Lower lobe of right lung (tissue), 2 donors: ENCODE data around the gene NFYC. TPM values are rescaled to one million over a fixed set of nuclear protein-coding genes. Genes with fewer than 3 reads are reported as not detected.

Experiments
- ATAC-seq, 2 donors: fragments of 200-7000 bp; cut with Tn5 transposase; one replicate each; pipeline ENCODE4 v1.9.1; 2020 to 2022; ENCODE audit warnings: mild to moderate bottlenecking in 2 of 2, moderate library complexity in 2 of 2
- DNase-seq: peaks from one replicate; pipeline ENCODE4 v3.0.0-alpha.2; 2020
- H3K27ac ChIP-seq: fragments of 200-600 bp; one replicate; pipeline ENCODE4 v1.8.0; 2022
- H3K27me3 ChIP-seq: fragments of 200-600 bp; one replicate; pipeline ENCODE4 v1.8.0; 2022; ENCODE audit warnings: low read depth
- H3K36me3 ChIP-seq: fragments of 200-600 bp; one replicate; pipeline ENCODE4 v1.8.0; 2022; ENCODE audit warnings: mild to moderate bottlenecking
- H3K4me1 ChIP-seq: fragments of 200-600 bp; one replicate; pipeline ENCODE4 v1.8.0; 2022
- H3K4me3 ChIP-seq: fragments of 200-600 bp; one replicate; pipeline ENCODE4 v1.8.0; 2022; ENCODE audit warnings: mild to moderate bottlenecking
- H3K9me3 ChIP-seq: fragments of 200-600 bp; one replicate; pipeline ENCODE4 v1.8.0; 2022
- CTCF ChIP-seq: fragments of 200-600 bp; IDR thresholded peaks from one replicate; pipeline ENCODE4 v1.8.0; 2022; ENCODE audit warnings: antibody characterized with exemption, mild to moderate bottlenecking
- intact Hi-C: fragments of 100-400 bp; cut with DNase I; formaldehyde crosslinking; loops from one replicate; pipeline ENCODE4 v1.11.0; 2022
- total RNA-seq: library from RNA; stranded (reverse); fragmentation: NEBNext Ultra II Directional; extraction: Animal tissue kit (Norgen Biotek cat#: 25700); gene quantifications from one replicate; pipeline ENCODE4 v1.2.1, GENCODE V29; 2021
- donor health status: DM: no; HTN: yes; CAD: no; lungs with severe emphysema.

Gene NFYC
- total RNA-seq, 1 donor from 2014 or later: 54.2 TPM

GRCh38 chr1:40709100-40709801 lies 17.7 kb downstream of the NFYC start:
- DNase-seq: peak; percentile 61
- TF ChIP-seq CTCF: no peak
- Histone ChIP-seq H3K27me3 (no peaks in the 10 kb centered on the region), H3K4me1 (peaks cover 76% of the 10 kb centered on the region), H3K4me3 (peak overlapping the region; percentile 60), H3K9me3 (no peaks in the 10 kb centered on the region), H3K27ac (peak overlapping the region; percentile 80), H3K36me3 (no peaks in the 10 kb centered on the region)
- intact Hi-C loops: no loop called here
- ATAC-seq: peak; percentile 95 to 97

GRCh38 chr1:40709802-40710278 lies 18.3 kb downstream of the NFYC start:
- Histone ChIP-seq H3K27me3 (no peaks in the 10 kb centered on the region), H3K36me3 (no peaks in the 10 kb centered on the region), H3K9me3 (no peaks in the 10 kb centered on the region), H3K27ac (peak overlapping the region; percentile 80), H3K4me3 (peak overlapping the region; percentile 60), H3K4me1 (peaks cover 77% of the 10 kb centered on the region)
- ATAC-seq (no peak), DNase-seq (no peak)
- no peak for TF ChIP-seq CTCF
- intact Hi-C loops: no loop called here

- peaks cover 76% of the 10 kb centered on the region for H3K4me1 ChIP-seq
- intact Hi-C loops: no loop called here
- ATAC-seq: no peak
- no peaks in the 10 kb centered on the region for H3K9me3 ChIP-seq
- no peak for DNase-seq
- H3K36me3 ChIP-seq: no peaks in the 10 kb centered on the region
- TF ChIP-seq CTCF: no peak
- peak overlapping the region; percentile 80 for H3K27ac ChIP-seq
- peak overlapping the region; percentile 60 for H3K4me3 ChIP-seq
- H3K27me3 ChIP-seq: no peaks in the 10 kb centered on the region
Observed at GRCh38 chr1:40710581-40711315, 19.2 kb downstream of the NFYC start.

- Histone ChIP-seq H3K36me3 (no peaks in the 10 kb centered on the region), H3K4me1 (peaks cover 86% of the 10 kb centered on the region), H3K9me3 (no peaks in the 10 kb centered on the region), H3K27me3 (no peaks in the 10 kb centered on the region), H3K27ac (peak overlapping the region; percentile 80), H3K4me3 (peak overlapping the region; percentile 60)
- DNase-seq (no peak), ATAC-seq (peak; percentile 27 to 40)
- intact Hi-C loops: no loop called here
- no peak for TF ChIP-seq CTCF
Observed at GRCh38 chr1:40711465-40712404, 20.2 kb downstream of the NFYC start.

GRCh38 chr1:40712405-40712944 lies 21.0 kb downstream of the NFYC start:
- peak overlapping the region; percentile 80 for H3K27ac ChIP-seq
- no peaks in the 10 kb centered on the region for H3K36me3 ChIP-seq
- no peak for ATAC-seq
- H3K9me3 ChIP-seq: no peaks in the 10 kb centered on the region
- no peak for DNase-seq
- intact Hi-C loops: no loop called here
- TF ChIP-seq CTCF: no peak
- H3K4me3 ChIP-seq: no peak overlapping the region
- H3K27me3 ChIP-seq: no peaks in the 10 kb centered on the region
- peaks cover 91% of the 10 kb centered on the region for H3K4me1 ChIP-seq
